Globus pallidus (tissue), 1 donor: ENCODE data around the gene NEUROD1.

ENCODE experiments used
- DNase-seq: peaks from one replicate; pipeline ENCODE4 v3.0.0-alpha.2; 2015; ENCODE audit warnings: low spot score

NEUROD1 gene

GRCh38 chr2:181642086-181642485 lies 38.2 kb downstream of the NEUROD1 start:
- no peak for DNase-seq

DNA sequence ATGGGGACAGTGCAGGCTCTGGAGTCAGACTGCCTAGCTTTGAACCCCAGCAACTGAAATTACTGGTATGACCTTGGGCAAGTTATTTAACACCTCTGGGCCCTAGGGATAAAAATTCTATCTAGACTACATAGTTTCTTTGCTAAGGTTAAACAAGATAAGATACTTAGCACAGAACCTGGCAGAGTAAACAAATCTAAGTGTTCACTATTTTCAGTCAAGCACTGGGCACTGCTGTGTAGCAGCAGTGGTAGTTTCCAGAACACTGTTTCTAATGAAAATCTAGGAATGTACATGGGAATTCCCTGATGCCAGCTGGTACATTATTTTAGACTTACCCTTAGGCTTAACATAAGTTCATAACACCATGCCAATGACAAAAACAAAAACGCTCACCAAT lies 40.6 kb downstream of the NEUROD1 start:
- DNase-seq, result no peak

- DNase-seq, result no peak
These were observed 47.5 kb downstream of the NEUROD1 start for GRCh38 chr2:181632733-181633401.

- DNase-seq, result no peak
These were observed 51.4 kb downstream of the NEUROD1 start for GRCh38 chr2:181628590-181629585.

DNA sequence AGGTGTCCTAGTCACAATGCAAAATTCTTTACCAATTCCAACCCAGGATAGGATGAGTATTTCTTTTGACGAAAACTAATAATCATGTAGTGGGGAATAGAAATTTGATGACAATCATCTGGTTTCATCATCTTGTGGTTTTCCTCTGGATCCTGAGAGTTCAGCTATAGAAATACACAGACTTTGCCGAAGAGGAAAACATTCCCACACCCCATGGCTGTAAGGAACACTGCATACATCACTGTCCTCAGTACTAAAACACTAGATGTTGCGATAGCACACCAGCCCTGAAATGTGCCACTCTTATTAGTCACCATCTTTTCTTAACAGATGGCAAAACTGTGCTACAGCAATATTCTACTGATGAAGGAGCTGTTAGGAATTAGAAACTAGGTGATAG lies 52.8 kb downstream of the NEUROD1 start:
- DNase-seq, result no peak

DNA sequence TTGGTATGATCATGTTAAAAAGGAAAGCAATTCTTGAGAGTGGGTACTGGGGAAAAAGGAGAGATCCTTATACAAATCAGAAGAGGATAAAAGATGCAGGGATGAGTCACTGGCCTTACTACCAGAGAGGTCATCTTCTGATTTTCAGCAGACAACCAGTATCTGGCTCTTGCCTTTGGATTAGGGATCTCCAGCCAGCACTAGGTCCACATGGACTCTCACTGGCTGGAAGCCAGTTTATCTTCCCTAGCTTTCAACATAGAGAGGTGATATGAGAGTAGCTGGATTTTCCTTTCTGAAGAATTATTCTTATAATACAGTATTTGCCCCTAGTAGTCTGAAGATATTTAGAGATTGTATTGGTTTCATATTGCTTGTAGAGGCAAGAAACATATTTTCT lies 53.6 kb downstream of the NEUROD1 start:
- no peak for DNase-seq
